Nephron progenitor cell (in vitro differentiated cells): ENCODE results near the gene ZNRF3.

Experiments
- DNase-seq: peaks from one replicate; pipeline ENCODE4 v3.0.0; 2021
- H3K27ac Mint-ChIP-seq: 2 replicates; pipeline ENCODE4 v1.8.0; 2021; ENCODE audit warnings: mild to moderate bottlenecking, moderate library complexity, mixed read lengths
- H3K27me3 Mint-ChIP-seq: 2 replicates; pipeline ENCODE4 v1.8.0; 2021; ENCODE audit warnings: mild to moderate bottlenecking, low read depth, mixed read lengths; ENCODE audit not compliant: poor library complexity
- H3K36me3 Mint-ChIP-seq: 2 replicates; pipeline ENCODE4 v1.8.0; 2021; ENCODE audit warnings: low read depth, mixed read lengths
- H3K4me1 Mint-ChIP-seq: 2 replicates; pipeline ENCODE4 v1.8.0; 2021; ENCODE audit warnings: mixed read lengths
- H3K4me3 Mint-ChIP-seq: 2 replicates; pipeline ENCODE4 v1.8.0; 2021; ENCODE audit warnings: mild to moderate bottlenecking, moderate library complexity, mixed read lengths
- H3K9me3 Mint-ChIP-seq: 2 replicates; pipeline ENCODE4 v1.8.0; 2021; ENCODE audit warnings: mild to moderate bottlenecking, moderate library complexity, mixed read lengths
- TF ChIP-seq, protein P1 (sequence below): fragments of 200-600 bp; sonication (generic); IDR thresholded peaks from 2 replicates; pipeline ENCODE4 v1.5.0; 2021; ENCODE audit warnings: antibody characterized with exemption

Gene ZNRF3

DNA sequence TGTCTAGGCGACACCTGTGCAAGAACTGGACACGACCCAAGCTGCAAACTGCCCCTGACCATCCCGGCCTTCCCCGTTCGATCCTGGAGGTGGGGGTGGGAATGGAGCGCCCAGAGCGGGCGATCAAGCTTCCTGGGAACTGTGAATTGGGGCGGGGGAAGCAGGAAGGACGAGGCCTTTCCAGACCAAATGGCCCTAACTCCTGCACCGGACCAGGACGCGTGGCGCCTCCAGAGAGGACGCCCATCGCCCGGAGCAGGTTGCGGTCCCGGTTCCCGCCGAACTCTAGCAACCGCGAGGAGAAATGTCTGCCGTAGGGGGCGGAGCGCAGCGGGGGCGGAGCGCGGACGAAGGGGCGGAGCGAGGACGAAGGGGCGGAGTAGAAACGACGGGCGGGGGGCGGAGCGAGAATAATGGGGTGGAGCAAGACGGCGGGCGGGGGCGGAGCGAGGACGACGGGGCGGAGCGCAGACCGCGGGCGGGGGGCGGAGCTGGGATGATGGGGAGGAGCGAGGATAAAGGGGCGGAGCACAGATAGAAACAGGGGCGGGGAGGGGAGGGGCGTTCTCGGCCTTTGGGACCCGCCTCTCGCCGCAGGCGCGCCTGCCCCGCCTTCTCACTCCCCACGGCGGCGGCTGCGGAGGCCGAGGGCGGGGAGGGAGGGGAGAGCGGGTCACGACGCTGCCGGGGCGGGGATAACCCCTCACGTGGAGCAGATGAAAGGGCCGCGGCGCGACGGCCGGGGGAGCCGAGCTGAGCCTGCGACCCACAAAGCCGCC, at the start of gene ZNRF3:
ZNRF3 (plus strand) TSS at position 695 of the 779 bp plus-strand sequence. CDS start 195 bp downstream, outside the sequence.
- Mint-ChIP-seq H3K36me3 (no peaks in the 10 kb centered on the region), H3K9me3 (no peaks in the 10 kb centered on the region), H3K4me3 (peak within 1 kb of the TSS; percentile 89), H3K27ac (peak within 1 kb of the TSS; percentile 94), H3K27me3 (peaks cover 7% of the 10 kb centered on the region), H3K4me1 (peaks cover 51% of the 10 kb centered on the region)
- DNase-seq = peak; percentile 96
- TF ChIP-seq, protein P1, sequence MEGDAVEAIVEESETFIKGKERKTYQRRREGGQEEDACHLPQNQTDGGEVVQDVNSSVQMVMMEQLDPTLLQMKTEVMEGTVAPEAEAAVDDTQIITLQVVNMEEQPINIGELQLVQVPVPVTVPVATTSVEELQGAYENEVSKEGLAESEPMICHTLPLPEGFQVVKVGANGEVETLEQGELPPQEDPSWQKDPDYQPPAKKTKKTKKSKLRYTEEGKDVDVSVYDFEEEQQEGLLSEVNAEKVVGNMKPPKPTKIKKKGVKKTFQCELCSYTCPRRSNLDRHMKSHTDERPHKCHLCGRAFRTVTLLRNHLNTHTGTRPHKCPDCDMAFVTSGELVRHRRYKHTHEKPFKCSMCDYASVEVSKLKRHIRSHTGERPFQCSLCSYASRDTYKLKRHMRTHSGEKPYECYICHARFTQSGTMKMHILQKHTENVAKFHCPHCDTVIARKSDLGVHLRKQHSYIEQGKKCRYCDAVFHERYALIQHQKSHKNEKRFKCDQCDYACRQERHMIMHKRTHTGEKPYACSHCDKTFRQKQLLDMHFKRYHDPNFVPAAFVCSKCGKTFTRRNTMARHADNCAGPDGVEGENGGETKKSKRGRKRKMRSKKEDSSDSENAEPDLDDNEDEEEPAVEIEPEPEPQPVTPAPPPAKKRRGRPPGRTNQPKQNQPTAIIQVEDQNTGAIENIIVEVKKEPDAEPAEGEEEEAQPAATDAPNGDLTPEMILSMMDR = no peak

DNA sequence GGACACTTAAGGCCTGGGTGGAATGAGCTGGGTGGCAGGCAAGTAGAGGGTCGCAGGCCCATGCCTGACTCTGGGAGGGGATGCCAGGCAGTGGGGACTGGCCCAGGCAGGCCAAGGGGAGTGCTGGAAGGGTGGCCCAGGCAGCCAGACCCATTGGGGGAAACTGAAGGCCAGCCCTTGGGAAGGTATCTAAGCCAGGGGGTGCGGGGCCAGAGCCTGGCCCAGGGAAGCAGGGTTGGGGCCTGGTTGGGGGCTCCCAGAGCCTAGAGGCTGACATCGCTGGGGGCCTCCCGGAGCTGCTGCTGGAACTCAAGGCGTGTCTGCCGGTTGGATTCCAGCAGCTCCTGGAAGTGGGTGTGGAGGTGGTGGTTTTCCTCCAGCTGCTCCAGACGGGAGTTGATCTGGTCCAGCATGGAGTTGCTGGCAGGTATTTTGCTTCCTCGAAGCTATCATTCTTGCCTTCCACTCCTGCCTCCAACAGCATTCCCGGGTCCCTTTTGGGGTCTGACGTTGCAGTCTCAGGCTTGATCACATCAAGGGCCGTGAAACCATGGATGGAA, 47.7 kb upstream of the ZNRF3 start:
- no peaks in the 10 kb centered on the region for H3K9me3 Mint-ChIP-seq
- H3K4me1 Mint-ChIP-seq = peaks cover 20% of the 10 kb centered on the region
- H3K4me3 Mint-ChIP-seq = no peak overlapping the region
- H3K36me3 Mint-ChIP-seq = no peaks in the 10 kb centered on the region
- no peak overlapping the region for H3K27ac Mint-ChIP-seq
- TF ChIP-seq, protein P1 = no peak
- no peak for DNase-seq
- H3K27me3 Mint-ChIP-seq = peaks cover 11% of the 10 kb centered on the region

DNA sequence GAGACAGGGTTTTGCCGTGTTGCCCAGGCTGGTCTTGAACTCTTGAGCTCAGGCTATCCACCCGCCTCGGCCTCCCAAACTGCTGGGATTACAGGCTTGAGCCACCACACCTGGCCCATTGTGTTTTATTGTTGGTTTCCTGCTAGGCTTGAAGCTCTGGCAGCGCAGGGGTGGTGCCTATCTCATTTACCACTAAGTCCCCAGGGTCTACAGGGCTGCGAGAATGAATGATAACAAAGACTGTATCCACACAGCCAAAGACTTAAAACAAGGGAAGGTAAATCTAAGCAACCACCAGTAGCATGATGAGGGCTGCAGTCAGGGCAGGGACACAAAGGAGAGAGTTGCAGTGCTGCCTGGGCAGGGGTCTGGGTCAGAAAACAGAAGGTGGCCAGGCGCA, 45.7 kb upstream of the ZNRF3 start:
- Mint-ChIP-seq H3K4me3 (no peak overlapping the region), H3K36me3 (no peaks in the 10 kb centered on the region), H3K4me1 (peaks cover 6% of the 10 kb centered on the region), H3K27ac (peak overlapping the region; percentile 82), H3K27me3 (no peaks in the 10 kb centered on the region), H3K9me3 (no peaks in the 10 kb centered on the region)
- TF ChIP-seq, protein P1 = no peak
- no peak for DNase-seq

DNA sequence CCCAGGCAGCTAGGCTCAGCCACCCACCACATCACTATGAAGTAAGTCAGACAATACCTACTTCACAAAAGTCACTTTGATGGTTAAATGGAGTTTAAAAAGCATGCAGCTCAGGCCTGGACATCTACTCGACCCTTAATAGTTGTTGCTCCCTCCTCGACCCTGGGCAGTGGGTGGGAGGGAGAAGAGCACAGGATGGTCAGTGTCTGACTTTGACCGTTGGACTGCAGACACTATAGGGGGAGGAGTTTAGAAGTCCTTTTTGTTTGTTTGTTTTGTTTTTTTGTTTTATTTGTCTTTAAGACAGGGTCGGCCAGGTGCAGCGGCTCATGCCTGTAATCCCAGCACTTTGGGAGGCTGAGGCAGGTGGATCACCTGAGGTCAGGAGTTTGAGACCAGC, 44.4 kb upstream of the ZNRF3 start:
- Mint-ChIP-seq H3K27me3 (no peaks in the 10 kb centered on the region), H3K4me3 (no peak overlapping the region), H3K9me3 (no peaks in the 10 kb centered on the region), H3K4me1 (peaks cover 6% of the 10 kb centered on the region), H3K36me3 (no peaks in the 10 kb centered on the region), H3K27ac (peak overlapping the region; percentile 77)
- TF ChIP-seq, protein P1 = no peak
- no peak for DNase-seq

DNA sequence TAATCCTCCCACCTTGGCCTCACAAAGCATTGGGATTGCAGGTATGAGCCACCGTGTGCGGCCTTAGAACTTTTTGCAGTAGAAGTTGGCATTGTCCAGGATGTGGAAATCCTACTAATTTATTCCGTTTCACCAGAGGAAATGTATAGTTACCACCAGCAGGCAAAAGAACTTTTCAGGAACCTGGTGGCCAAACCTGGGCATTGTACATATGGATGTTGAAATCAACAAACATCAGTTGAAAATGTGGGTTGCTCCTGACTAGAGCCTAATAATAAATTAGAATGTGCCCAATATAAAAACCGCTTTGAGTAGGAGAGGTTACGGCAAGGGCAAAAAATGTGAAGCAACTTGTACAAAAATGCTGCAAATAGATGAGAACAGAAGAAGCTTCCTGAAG, 42.3 kb upstream of the ZNRF3 start:
- no peak overlapping the region for H3K27ac Mint-ChIP-seq
- TF ChIP-seq, protein P1 = no peak
- peaks cover 4% of the 10 kb centered on the region for H3K27me3 Mint-ChIP-seq
- no peak overlapping the region for H3K4me3 Mint-ChIP-seq
- DNase-seq = no peak
- no peaks in the 10 kb centered on the region for H3K36me3 Mint-ChIP-seq
- H3K4me1 Mint-ChIP-seq = peaks cover 6% of the 10 kb centered on the region
- H3K9me3 Mint-ChIP-seq = no peaks in the 10 kb centered on the region
